BLaER1 (cell line): Measurements from ENCODE around the gene LUC7L3.

ENCODE experiments used
- H3K27ac ChIP-seq: shearing (Covaris generic); formaldehyde crosslinking; 2 replicates; pipeline ENCODE4 v1.8.1; 2022
- H3K27me3 ChIP-seq: shearing (Covaris generic); formaldehyde crosslinking; 2 replicates; pipeline ENCODE4 v1.8.1; 2022
- H3K36me3 ChIP-seq: shearing (Covaris generic); formaldehyde crosslinking; 2 replicates; pipeline ENCODE4 v1.8.1; 2022
- H3K4me1 ChIP-seq: shearing (Covaris generic); formaldehyde crosslinking; 2 replicates; pipeline ENCODE4 v1.8.1; 2022
- H3K4me2 ChIP-seq: shearing (Covaris generic); formaldehyde crosslinking; 2 replicates; pipeline ENCODE4 v1.8.1; 2022
- H3K4me3 ChIP-seq: shearing (Covaris generic); formaldehyde crosslinking; 2 replicates; pipeline ENCODE4 v1.8.1; 2022
- H3K9ac ChIP-seq: shearing (Covaris generic); formaldehyde crosslinking; 2 replicates; pipeline ENCODE4 v1.8.1; 2022
- H3K9me3 ChIP-seq: shearing (Covaris generic); formaldehyde crosslinking; 2 replicates; pipeline ENCODE4 v1.8.1; 2022
- H4K20me1 ChIP-seq: shearing (Covaris generic); formaldehyde crosslinking; 2 replicates; pipeline ENCODE4 v1.8.1; 2022
- Cebpa-rat ChIP-seq: shearing (Covaris generic); IDR thresholded peaks from 2 replicates; pipeline ENCODE4 v1.8.1; 2022

Gene LUC7L3

GRCh38 chr17:50758524-50758923, 39.1 kb downstream of the LUC7L3 start:
- H3K4me2 ChIP-seq, result no peak overlapping the region
- no peak overlapping the region for H3K9ac ChIP-seq
- no peak for TF ChIP-seq Cebpa-rat
- peaks cover 6% of the 10 kb centered on the region for H4K20me1 ChIP-seq
- H3K4me3 ChIP-seq, result no peak overlapping the region
- no peaks in the 10 kb centered on the region for H3K9me3 ChIP-seq
- no peak overlapping the region for H3K27ac ChIP-seq
- H3K36me3 ChIP-seq, result peaks cover 25% of the 10 kb centered on the region
- H3K4me1 ChIP-seq, result peaks cover 9% of the 10 kb centered on the region; the same call in 1 of the 2 replicates
- no peaks in the 10 kb centered on the region for H3K27me3 ChIP-seq

- no peak for TF ChIP-seq Cebpa-rat
- Histone ChIP-seq H3K9me3 (no peaks in the 10 kb centered on the region), H3K9ac (no peak overlapping the region), H3K4me2 (no peak overlapping the region), H3K4me3 (no peak overlapping the region), H3K27me3 (no peaks in the 10 kb centered on the region), H4K20me1 (peaks cover under 1% of the 10 kb centered on the region), H3K4me1 (peaks cover 15% of the 10 kb centered on the region), H3K36me3 (peaks cover 20% of the 10 kb centered on the region), H3K27ac (no peak overlapping the region)
Measured at GRCh38 chr17:50758989-50759544, 39.7 kb downstream of the LUC7L3 start.

- Histone ChIP-seq H3K36me3 (no peaks in the 10 kb centered on the region), H3K9ac (no peak overlapping the region), H3K4me1 (peaks cover 36% of the 10 kb centered on the region), H3K27me3 (no peaks in the 10 kb centered on the region), H3K9me3 (no peaks in the 10 kb centered on the region), H3K27ac (no peak overlapping the region), H3K4me2 (no peak overlapping the region), H3K4me3 (no peak overlapping the region), H4K20me1 (no peaks in the 10 kb centered on the region)
- no peak for TF ChIP-seq Cebpa-rat
Measured at GRCh38 chr17:50762177-50762576, 42.8 kb downstream of the LUC7L3 start.

GRCh38 chr17:50763716-50764475, 44.5 kb downstream of the LUC7L3 start:
- Histone ChIP-seq H3K4me2 (peak overlapping the region; percentile 66), H3K27ac (no peak overlapping the region), H3K36me3 (no peaks in the 10 kb centered on the region), H3K27me3 (no peaks in the 10 kb centered on the region), H3K9ac (no peak overlapping the region), H3K4me3 (no peak overlapping the region), H4K20me1 (no peaks in the 10 kb centered on the region), H3K4me1 (peaks cover 36% of the 10 kb centered on the region), H3K9me3 (no peaks in the 10 kb centered on the region)
- TF ChIP-seq Cebpa-rat, result no peak

GRCh38 chr17:50764734-50765149, 45.3 kb downstream of the LUC7L3 start:
- Histone ChIP-seq H3K27ac (no peak overlapping the region), H3K9me3 (no peaks in the 10 kb centered on the region), H3K4me3 (no peak overlapping the region), H3K27me3 (no peaks in the 10 kb centered on the region), H3K4me1 (peaks cover 36% of the 10 kb centered on the region), H3K9ac (no peak overlapping the region), H4K20me1 (no peaks in the 10 kb centered on the region), H3K4me2 (peak overlapping the region; percentile 66), H3K36me3 (no peaks in the 10 kb centered on the region)
- TF ChIP-seq Cebpa-rat, result no peak

- peaks cover 36% of the 10 kb centered on the region for H3K4me1 ChIP-seq
- no peaks in the 10 kb centered on the region for H3K36me3 ChIP-seq
- no peaks in the 10 kb centered on the region for H3K27me3 ChIP-seq
- H3K4me2 ChIP-seq, result peak overlapping the region; percentile 66
- H3K9ac ChIP-seq, result peak overlapping the region; percentile 44; the same call in 1 of the 2 replicates
- H3K27ac ChIP-seq, result no peak overlapping the region; the same call in 1 of the 2 replicates
- no peak overlapping the region for H3K4me3 ChIP-seq
- TF ChIP-seq Cebpa-rat, result no peak
- no peaks in the 10 kb centered on the region for H3K9me3 ChIP-seq
- H4K20me1 ChIP-seq, result no peaks in the 10 kb centered on the region
Measured at GRCh38 chr17:50765454-50766221, 46.2 kb downstream of the LUC7L3 start.

- no peak overlapping the region for H3K27ac ChIP-seq
Measured at GRCh38 chr17:50766222-50767023, 47.0 kb downstream of the LUC7L3 start.

GRCh38 chr17:50767030-50767429, 47.6 kb downstream of the LUC7L3 start:
- no peak for TF ChIP-seq Cebpa-rat
- no peak overlapping the region for H3K4me3 ChIP-seq
- no peak overlapping the region for H3K9ac ChIP-seq
- H4K20me1 ChIP-seq, result no peaks in the 10 kb centered on the region
- H3K4me2 ChIP-seq, result no peak overlapping the region
- no peak overlapping the region for H3K27ac ChIP-seq
- no peaks in the 10 kb centered on the region for H3K36me3 ChIP-seq
- H3K27me3 ChIP-seq, result no peaks in the 10 kb centered on the region
- peaks cover 45% of the 10 kb centered on the region for H3K4me1 ChIP-seq
- no peaks in the 10 kb centered on the region for H3K9me3 ChIP-seq

More at GRCh38 chr17:50766222-50767023, 47.0 kb downstream of the LUC7L3 start:
- Histone ChIP-seq H3K9ac (no peak overlapping the region), H3K4me3 (no peak overlapping the region), H4K20me1 (no peaks in the 10 kb centered on the region), H3K4me1 (peaks cover 39% of the 10 kb centered on the region), H3K36me3 (no peaks in the 10 kb centered on the region), H3K4me2 (peak overlapping the region; percentile 66), H3K27me3 (no peaks in the 10 kb centered on the region), H3K9me3 (no peaks in the 10 kb centered on the region)
- no peak for TF ChIP-seq Cebpa-rat

- H3K4me1 ChIP-seq, result peaks cover 49% of the 10 kb centered on the region
- TF ChIP-seq Cebpa-rat, result no peak
- H3K36me3 ChIP-seq, result no peaks in the 10 kb centered on the region
- H3K9me3 ChIP-seq, result no peaks in the 10 kb centered on the region
- H3K4me3 ChIP-seq, result no peak within 1 kb of the TSS
- no peak within 1 kb of the TSS for H3K9ac ChIP-seq
- H3K27me3 ChIP-seq, result no peaks in the 10 kb centered on the region
- no peaks in the 10 kb centered on the region for H4K20me1 ChIP-seq
- no peak within 1 kb of the TSS for H3K27ac ChIP-seq
- H3K4me2 ChIP-seq, result no peak within 1 kb of the TSS
Measured at GRCh38 chr17:50767446-50767845, 48.0 kb downstream of the LUC7L3 start, which contains the start of gene ANKRD40CL. TSS of gene ANKRD40CL (minus strand) at chr17:50767518. CDS start at chr17:50766913, 605 bp downstream.
